Fibroblast of mammary gland (primary cell): ENCODE results near the gene SUPT20HL1.
"Not testable (repeated sequence)": the region's sequence is repeated elsewhere in the genome, so short reads cannot be mapped to it uniquely, and the experiment has no call there.

ENCODE experiments used
- DNase-seq: peaks from one replicate; pipeline ENCODE4 v3.0.0-alpha.2; 2010; ENCODE audit warnings: low read depth
- H3K4me3 ChIP-seq: 2 replicates; pipeline ENCODE4 v1.5.1; 2011; ENCODE audit warnings: low read depth, mild to moderate bottlenecking, low read length, moderate library complexity; ENCODE audit not compliant: control insufficient read depth
- CTCF ChIP-seq: conservative IDR thresholded peaks from 2 replicates; pipeline ENCODE4 v1.5.1; 2011; ENCODE audit warnings: low read depth, low read length, inconsistent platforms; ENCODE audit not compliant: control insufficient read depth, insufficient read depth

The SUPT20HL1 gene

GRCh38 chrX:24360272-24360671 lies at the start of gene SUPT20HL1:
TSS of gene SUPT20HL1 (plus strand) at chrX:24360639. CDS start at chrX:24362761, 2,122 bp downstream.
- H3K4me3 ChIP-seq, result no peak within 1 kb of the TSS
- TF ChIP-seq CTCF, result no peak
- DNase-seq, result no peak

- DNase-seq, H3K4me3 ChIP-seq: not testable (repeated sequence)
Observed at GRCh38 chrX:24310916-24311315, 49.5 kb upstream of the SUPT20HL1 start.

GRCh38 chrX:24311507-24312248 lies 48.8 kb upstream of the SUPT20HL1 start:
- H3K4me3 ChIP-seq, DNase-seq: not testable (repeated sequence)

- DNase-seq, H3K4me3 ChIP-seq: not testable (repeated sequence)
Observed at GRCh38 chrX:24312249-24312607, 48.2 kb upstream of the SUPT20HL1 start.

GRCh38 chrX:24314019-24314635 lies 46.3 kb upstream of the SUPT20HL1 start, which contains the start of gene SUPT20HL2:
TSS of gene SUPT20HL2 (minus strand) at chrX:24314069. CDS start at chrX:24313315, 754 bp downstream.
- H3K4me3 ChIP-seq, result no peak within 1 kb of the TSS
- no peak for TF ChIP-seq CTCF
- no peak for DNase-seq

GRCh38 chrX:24316111-24316510 lies 44.3 kb upstream of the SUPT20HL1 start:
- DNase-seq, result no peak
- no peak for TF ChIP-seq CTCF
- no peak overlapping the region for H3K4me3 ChIP-seq

GRCh38 chrX:24317567-24317966 lies 42.9 kb upstream of the SUPT20HL1 start:
- no peak for TF ChIP-seq CTCF
- H3K4me3 ChIP-seq, result no peak overlapping the region
- no peak for DNase-seq

- H3K4me3 ChIP-seq, result no peak overlapping the region
- DNase-seq, result no peak
- no peak for TF ChIP-seq CTCF
Observed at GRCh38 chrX:24321741-24322395, 38.6 kb upstream of the SUPT20HL1 start.
